ENCODE data around the gene PTGES3.

Gene PTGES3

GRCh38 chr12:56622535-56622934 lies 65.5 kb downstream of the PTGES3 start:
- DNase-seq = no peak

- DNase-seq = no peak
Observed at GRCh38 chr12:56616925-56617324, 71.2 kb downstream of the PTGES3 start.

DNA sequence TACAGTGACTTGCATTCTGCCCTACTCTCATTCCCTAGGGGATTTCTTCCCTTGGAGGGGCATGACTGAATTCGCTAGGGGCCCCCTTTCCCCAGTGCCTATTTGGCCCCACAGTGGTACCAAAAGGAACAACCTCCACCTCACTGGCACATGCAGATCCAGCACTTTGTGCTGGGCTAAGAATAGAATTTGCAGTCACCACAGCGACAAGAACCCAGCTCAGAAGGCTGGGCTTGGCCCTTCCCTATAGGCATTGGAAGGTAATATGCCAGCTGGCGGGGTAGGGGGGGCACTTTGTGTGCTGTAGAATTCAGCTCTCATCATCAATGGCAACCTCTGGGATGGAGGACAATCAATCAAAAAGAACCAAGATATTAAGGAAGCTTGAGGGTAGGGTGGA lies 71.8 kb downstream of the PTGES3 start:
- DNase-seq = no peak

DNA sequence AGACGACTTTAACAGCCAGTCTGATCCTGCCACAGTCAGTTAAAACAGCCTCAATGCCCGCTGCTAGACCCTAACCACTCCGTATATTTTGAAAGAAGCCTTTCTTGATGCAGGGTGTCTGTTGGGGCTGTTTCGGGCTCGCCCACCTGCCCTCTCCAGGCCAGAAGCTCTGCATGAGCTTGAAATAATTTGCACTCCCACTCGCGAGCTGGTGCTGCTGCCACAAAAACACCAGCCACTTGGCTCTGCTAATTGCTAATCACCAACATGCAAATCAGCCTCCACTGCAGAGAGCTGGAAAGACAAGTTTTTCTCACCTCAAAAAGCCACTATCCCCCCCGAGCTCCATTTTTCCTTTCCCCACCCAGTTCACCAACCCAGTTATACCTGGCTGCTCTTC lies 73.5 kb downstream of the PTGES3 start:
- DNase-seq = no peak

Data from DMS79 (cell line).